NOMO-1 treated with dmso at 0.1 percent for 144 hours (cell line): ENCODE data around the gene DNAAF9.

ENCODE experiments used
- DNase-seq: peaks from one replicate; lab custom pipeline; 2025; ENCODE audit not compliant: unreplicated experiment; lab: John Stamatoyannopoulos, UW

Gene DNAAF9

DNA sequence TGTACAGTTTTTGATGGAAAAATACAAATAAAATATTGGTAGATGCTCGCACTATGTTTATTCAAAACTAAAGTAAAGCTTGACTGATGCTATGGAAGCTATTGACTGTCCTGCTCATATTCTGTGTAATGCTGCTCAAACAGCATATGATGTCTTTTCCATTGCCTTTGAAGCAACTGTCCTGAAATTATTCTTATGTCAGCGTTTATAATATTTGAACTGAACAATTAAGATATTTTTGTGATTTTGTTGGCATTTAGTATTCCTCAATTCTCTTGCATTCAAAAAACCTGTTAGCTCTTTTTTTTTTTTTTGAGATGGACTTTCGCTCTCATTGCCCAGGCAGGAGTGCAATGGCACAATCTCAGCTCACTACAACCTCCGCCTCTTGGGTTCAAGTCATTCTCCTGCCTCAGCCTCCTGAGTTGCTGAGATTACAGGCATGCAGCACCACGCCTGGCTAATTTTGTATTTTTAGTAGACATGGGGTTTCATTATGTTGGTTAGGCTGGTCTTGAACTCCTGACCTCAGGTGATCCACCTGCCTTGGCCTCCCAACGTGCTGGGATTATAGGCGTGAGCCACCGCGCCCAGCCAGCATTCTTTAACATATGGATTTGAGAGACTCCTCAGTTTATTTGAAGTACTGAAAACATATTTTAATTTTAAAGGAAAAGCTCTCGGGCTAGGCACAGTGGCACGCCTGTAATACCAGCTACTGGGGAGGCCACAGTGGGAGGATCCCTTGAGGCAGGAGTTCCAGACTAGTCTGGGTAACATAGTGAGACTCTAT lies 5.3 kb upstream of the DNAAF9 start:
- DNase-seq = no peak

DNA sequence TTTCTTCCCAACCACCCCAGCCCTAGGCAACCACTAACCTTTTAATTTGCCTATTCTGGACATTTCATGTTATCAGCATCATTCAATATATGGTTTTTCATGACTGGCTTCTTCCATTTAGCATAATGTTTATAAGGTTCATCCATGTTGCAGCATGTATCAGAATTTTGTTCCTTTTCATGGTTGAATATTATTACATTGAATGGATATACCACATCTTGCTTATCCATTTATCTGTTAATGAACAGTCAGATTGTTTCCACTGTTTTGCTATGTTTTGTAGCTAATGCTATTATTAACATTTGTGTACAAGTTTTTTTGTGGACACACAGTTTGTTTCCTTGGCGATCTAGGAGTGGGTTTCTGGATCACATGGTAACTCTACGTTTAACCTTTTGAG lies 3.0 kb upstream of the DNAAF9 start:
- no peak for DNase-seq

GRCh38 chr20:3409417-3409816 lies 1.9 kb upstream of the DNAAF9 start:
- no peak for DNase-seq

GRCh38 chr20:3407771-3408637 lies 535 bp upstream of the DNAAF9 start:
- DNase-seq = peak; percentile 78

GRCh38 chr20:3406481-3407039 lies 909 bp downstream of the DNAAF9 start:
- DNase-seq = no peak

GRCh38 chr20:3405696-3406358 lies 1.6 kb downstream of the DNAAF9 start:
- DNase-seq = no peak

GRCh38 chr20:3405139-3405538 lies 2.3 kb downstream of the DNAAF9 start:
- no peak for DNase-seq

DNA sequence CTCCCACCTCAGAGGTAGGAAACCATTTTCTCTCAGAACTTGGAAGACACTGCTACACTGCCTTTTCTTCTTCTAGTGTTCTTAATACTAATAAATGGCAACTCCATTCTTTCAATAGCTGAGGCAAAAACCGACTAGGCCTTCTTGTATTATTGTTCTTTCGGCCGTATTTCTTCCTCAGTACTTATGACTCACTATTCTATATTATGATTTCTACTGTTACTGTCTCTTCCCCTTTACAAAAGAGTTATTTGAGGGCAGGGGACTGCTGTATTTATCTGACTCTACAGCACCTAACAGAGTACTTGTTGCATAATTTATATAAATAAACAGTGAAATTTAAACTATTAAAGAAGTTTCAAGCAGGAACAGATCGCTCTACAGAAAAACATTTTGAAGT lies 3.1 kb downstream of the DNAAF9 start:
- no peak for DNase-seq

DNA sequence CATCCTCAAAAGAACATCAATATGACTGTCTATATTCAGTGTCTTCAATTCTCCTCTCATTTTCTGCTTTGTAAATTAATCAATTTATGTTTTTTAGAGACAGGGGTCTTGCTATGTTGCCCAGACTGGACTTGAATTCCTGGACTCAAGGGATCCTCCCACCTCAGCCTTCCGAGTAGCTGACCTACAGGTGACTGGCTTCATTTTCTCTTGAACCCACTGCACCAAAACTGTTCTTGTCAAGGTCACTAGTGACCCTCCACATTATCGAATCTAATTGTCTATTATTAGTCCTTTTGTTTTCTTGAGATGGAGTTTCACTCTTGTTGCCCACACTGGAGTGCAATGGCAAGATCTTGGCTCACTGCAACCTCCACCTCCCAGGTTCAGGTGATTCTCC lies 3.7 kb downstream of the DNAAF9 start:
- no peak for DNase-seq

GRCh38 chr20:3402453-3402852 lies 5.0 kb downstream of the DNAAF9 start:
- DNase-seq = no peak

DNA sequence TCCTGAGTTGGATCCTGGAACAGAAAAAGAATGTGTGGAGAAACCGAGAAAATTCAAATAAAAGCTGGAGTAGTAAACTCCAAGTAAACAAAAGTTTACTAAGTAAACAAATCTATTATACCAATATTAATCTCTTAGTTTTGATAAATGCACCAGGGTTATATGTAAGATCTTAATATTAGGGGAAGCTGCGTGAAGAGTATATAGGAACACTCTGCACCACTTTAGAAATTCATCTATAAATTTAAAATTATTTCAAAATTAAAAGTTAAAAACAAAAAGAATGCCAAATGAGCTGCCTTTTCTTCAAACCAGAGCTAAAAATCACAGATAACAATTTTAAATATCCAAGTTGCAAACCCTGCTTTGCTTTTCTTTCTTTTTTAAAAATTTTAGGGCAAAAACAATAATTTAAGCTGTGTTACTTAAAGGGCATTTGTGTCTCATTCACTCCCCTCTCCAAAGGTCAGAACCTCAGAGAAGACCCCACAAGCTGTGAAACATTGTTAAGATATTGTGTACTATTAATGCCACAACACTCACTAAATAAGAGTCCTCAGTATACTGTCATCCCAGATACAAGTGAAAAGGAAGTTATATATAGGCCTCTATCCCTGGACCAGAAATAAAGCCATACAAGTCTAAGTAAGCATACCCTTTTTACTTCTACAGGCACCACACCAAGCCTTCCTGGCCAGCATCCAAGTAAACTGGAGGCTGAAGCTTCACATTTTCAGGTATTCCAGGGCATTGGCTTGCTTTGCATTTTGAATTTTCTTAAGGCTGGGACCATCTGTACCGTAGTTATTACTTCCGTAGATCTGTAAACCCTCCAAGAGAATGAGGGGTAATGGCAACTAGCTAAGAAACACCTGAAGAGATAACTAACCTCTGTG lies 7.0 kb downstream of the DNAAF9 start:
- no peak for DNase-seq

DNA sequence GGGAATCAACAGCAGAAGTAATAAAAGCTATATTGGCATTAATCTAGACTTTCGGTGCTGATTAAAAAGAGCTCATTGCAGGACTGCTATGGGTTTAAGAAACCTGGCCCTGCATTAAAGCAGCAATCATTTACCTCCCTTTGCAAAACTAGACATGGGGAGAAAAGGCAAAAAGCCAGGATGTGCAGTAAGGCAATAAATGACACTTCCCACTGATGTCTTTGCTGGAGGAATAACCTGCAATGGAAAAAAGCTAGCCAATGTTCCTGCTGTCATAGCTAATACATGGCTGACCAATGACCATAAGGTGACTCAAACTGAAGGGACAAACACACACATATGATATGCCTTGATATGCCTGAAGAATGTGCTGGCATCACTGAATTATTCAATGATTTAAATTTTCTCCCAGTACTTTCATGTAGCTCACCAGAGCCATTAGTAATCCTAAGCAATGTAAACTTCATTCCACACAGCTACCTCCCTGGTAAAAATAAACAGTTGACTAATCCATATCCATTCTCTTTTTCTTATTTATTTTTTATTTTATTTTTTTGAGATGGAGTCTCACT lies 8.7 kb downstream of the DNAAF9 start:
- no peak for DNase-seq

- DNase-seq = no peak
These were observed 11.0 kb downstream of the DNAAF9 start for GRCh38 chr20:3396492-3396891.

- DNase-seq = no peak
These were observed 14.7 kb downstream of the DNAAF9 start for GRCh38 chr20:3392756-3393155.

GRCh38 chr20:3390759-3391425 lies 16.6 kb downstream of the DNAAF9 start:
- no peak for DNase-seq

- no peak for DNase-seq
These were observed 23.5 kb downstream of the DNAAF9 start for GRCh38 chr20:3383878-3384495.

DNA sequence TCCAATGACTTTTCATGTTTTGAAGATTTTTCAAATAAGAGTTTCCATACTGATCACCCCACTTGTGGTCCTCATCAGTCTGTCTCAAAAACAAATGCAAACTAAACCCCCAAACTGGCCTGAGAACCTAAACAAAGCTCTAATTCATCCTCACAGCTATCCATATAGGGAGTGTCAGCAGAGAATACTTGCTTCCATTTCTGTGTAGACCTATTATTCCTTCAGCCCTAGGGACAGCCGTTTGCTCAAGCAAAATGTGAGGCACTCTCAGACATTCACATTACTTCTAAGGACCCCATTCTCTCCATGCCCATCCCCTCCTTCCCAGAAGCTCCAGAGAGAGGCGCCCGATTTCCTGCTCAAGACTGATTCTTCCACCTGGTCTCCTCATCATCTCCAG lies 24.6 kb downstream of the DNAAF9 start:
- DNase-seq = no peak

DNA sequence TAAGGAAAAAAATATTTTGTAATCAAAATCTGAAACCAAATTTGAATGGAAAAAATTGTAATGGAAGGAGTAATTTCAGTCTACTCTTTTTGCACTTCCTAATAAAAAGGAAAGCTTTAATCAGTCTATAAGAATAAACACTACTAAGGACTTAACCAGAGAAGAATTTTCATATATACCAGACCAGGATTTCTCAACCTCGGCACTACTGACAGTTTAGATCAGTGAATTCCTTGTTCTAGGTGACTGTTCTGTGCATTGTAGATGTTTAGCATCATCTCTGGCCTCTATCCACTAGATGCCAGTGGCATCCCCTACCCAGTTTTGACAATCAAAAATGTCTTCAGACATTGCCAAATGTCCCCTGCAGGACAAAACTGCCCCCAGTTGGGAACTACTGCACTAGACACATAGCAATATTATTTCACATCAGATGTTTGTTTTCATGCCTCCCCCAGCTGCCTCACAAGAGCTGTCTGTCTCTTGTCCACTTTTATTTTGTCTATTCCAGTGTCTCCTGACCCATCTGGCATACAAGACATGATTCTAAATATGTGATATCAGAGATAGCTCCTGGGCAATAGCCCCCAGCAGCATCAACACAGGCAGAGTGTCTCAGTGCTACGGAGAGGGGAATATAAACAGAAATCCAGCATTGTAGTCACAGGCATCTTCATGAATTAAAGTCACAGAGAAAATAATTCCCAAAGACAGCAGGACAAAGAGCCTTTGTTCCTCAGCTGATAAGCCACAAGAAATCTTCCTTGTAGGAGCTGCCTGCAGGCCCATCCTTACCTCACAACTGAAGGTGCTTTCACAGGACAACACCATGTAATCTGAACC lies 27.0 kb downstream of the DNAAF9 start:
- no peak for DNase-seq
